ENCODE measurements around the gene MCTP1. TPM values are rescaled to one million over a fixed set of nuclear protein-coding genes. Genes with fewer than 3 reads are reported as not detected.

MCTP1 gene
- total RNA-seq, 2 experiments from 2014 or later = not detected

DNA sequence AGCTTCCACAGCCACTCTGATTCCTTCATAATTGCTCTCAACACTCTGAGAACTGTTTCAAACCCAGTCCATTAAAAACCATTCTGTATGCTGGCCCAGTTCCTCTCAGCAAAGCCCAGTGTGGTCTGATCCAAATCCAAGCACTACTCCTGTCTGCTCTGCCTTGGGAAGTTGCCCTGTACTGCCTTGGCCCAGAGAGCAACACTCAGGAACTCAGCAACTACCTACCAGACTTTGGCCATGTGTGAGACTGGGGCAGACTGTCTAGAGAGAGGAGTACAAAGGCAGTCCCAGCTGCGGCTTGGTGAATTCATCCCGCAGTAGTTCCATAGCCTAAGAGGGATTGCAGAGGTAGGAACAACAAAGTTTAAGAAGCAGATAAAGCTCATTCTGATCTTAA is 214.4 kb downstream of the MCTP1 start:
- Histone ChIP-seq H3K4me2 (ENCODE audit: low read length) (no peak overlapping the region), H3K4me3 (ENCODE audit: low read depth, low read length, poor library complexity, severe bottlenecking) (no peak overlapping the region), H3K4me1 (ENCODE audit: insufficient read depth, low read length, poor library complexity, severe bottlenecking) (no peaks in the 10 kb centered on the region), H4K20me1 (ENCODE audit: insufficient read depth, low read length) (no peaks in the 10 kb centered on the region), H3K79me2 (ENCODE audit: insufficient read depth, low read depth, low read length) (no peaks in the 10 kb centered on the region), H2AFZ (ENCODE audit: low read length) (no peak overlapping the region), H3K36me3 (ENCODE audit: insufficient read depth, low read length) (no peaks in the 10 kb centered on the region), H3K9me3 (ENCODE audit: low read length) (no peaks in the 10 kb centered on the region), H3K9me2 (ENCODE audit: insufficient read depth, low read length) (no peaks in the 10 kb centered on the region), H3K27ac (ENCODE audit: low read depth, low read length, poor library complexity, severe bottlenecking) (no peak overlapping the region)
- no peak for DNase-seq (ENCODE audit: low spot score)
- intact Hi-C loops (cut with micrococcal nuclease; ENCODE audit: unreplicated experiment) = no loop called here
- ChIA-PET CTCF (ENCODE audit: unreplicated experiment) (no interaction called here), POLR2A (interaction anchor here (0.9 kb wide), 1 partner anchor 30 kb away, joined by 9 read pairs; no protein-coding TSS in a partner anchor)
- BruUV-seq (replicated peaks) = no TSS peak
- TF ChIP-seq EZH2phosphoT487 (IDR thresholded peaks at IDR 0.05; ENCODE audit: borderline replicate concordance, low read depth, low read length) = no peak
- TF ChIP-seq, protein P1, sequence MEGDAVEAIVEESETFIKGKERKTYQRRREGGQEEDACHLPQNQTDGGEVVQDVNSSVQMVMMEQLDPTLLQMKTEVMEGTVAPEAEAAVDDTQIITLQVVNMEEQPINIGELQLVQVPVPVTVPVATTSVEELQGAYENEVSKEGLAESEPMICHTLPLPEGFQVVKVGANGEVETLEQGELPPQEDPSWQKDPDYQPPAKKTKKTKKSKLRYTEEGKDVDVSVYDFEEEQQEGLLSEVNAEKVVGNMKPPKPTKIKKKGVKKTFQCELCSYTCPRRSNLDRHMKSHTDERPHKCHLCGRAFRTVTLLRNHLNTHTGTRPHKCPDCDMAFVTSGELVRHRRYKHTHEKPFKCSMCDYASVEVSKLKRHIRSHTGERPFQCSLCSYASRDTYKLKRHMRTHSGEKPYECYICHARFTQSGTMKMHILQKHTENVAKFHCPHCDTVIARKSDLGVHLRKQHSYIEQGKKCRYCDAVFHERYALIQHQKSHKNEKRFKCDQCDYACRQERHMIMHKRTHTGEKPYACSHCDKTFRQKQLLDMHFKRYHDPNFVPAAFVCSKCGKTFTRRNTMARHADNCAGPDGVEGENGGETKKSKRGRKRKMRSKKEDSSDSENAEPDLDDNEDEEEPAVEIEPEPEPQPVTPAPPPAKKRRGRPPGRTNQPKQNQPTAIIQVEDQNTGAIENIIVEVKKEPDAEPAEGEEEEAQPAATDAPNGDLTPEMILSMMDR (conservative IDR thresholded peaks at IDR 0.05; ENCODE audit: low read length) = no peak

DNA sequence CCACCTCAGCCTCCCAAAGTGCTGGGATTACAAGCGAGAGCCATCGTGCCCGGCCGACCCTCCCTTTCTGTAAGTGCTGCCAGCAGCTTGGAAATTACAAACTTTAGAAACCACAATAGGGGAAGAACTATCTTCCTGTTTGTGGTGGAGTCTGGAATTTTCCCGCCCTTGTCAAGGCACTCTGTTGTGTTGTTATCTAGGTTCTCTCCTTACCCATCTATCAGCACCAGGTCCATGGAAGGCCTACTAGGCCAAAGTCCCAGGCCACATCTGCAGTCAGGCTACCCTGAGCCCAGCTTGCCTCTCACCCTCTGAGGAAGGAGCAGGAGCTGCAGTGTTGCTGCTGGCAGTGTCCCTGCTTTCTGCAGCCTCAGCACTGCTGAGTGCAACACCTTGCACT is 214.9 kb downstream of the MCTP1 start:
- H3K9me2 ChIP-seq (ENCODE audit: insufficient read depth, low read length) = no peaks in the 10 kb centered on the region
- TF ChIP-seq EZH2phosphoT487 (IDR thresholded peaks at IDR 0.05; ENCODE audit: borderline replicate concordance, low read depth, low read length) = no peak
- TF ChIP-seq, protein P1 (conservative IDR thresholded peaks at IDR 0.05; ENCODE audit: low read length) = no peak
- no peak overlapping the region for H3K4me3 ChIP-seq (ENCODE audit: low read depth, low read length, poor library complexity, severe bottlenecking)
- H3K4me2 ChIP-seq (ENCODE audit: low read length) = no peak overlapping the region
- no peak overlapping the region for H3K27ac ChIP-seq (ENCODE audit: low read depth, low read length, poor library complexity, severe bottlenecking)
- H4K20me1 ChIP-seq (ENCODE audit: insufficient read depth, low read length) = no peaks in the 10 kb centered on the region
- ChIA-PET POLR2A (no interaction called here), CTCF (ENCODE audit: unreplicated experiment) (no interaction called here)
- H2AFZ ChIP-seq (ENCODE audit: low read length) = no peak overlapping the region
- no peak for DNase-seq (ENCODE audit: low spot score)
- no peaks in the 10 kb centered on the region for H3K4me1 ChIP-seq (ENCODE audit: insufficient read depth, low read length, poor library complexity, severe bottlenecking)
- no peaks in the 10 kb centered on the region for H3K9me3 ChIP-seq (ENCODE audit: low read length)
- no peaks in the 10 kb centered on the region for H3K79me2 ChIP-seq (ENCODE audit: insufficient read depth, low read depth, low read length)
- H3K36me3 ChIP-seq (ENCODE audit: insufficient read depth, low read length) = no peaks in the 10 kb centered on the region
- intact Hi-C loops (cut with micrococcal nuclease; ENCODE audit: unreplicated experiment) = no loop called here
- BruUV-seq (replicated peaks) = no TSS peak

DNA sequence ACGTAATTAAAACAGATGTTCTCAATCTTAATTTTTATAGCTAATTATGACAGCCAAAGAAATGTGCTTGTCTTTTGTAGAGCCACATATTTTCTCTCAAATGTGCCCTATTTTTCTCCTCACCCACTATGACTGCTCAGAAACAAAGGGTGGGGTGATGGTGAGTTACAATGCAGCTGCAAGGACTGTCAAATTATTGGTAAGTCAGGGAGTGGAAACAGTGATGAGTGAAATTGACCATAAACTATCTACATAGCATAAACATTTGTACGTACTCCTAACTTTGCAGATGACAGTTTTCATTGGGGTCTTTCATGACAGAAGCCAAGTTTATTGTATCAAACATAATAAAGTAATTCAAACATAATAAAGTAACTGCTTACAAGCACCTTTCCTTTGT is 215.9 kb downstream of the MCTP1 start:
- Histone ChIP-seq H3K4me2 (ENCODE audit: low read length) (no peak overlapping the region), H3K9me3 (ENCODE audit: low read length) (no peaks in the 10 kb centered on the region), H3K4me1 (ENCODE audit: insufficient read depth, low read length, poor library complexity, severe bottlenecking) (no peaks in the 10 kb centered on the region), H2AFZ (ENCODE audit: low read length) (no peak overlapping the region), H3K9me2 (ENCODE audit: insufficient read depth, low read length) (no peaks in the 10 kb centered on the region), H3K36me3 (ENCODE audit: insufficient read depth, low read length) (no peaks in the 10 kb centered on the region), H3K27ac (ENCODE audit: low read depth, low read length, poor library complexity, severe bottlenecking) (no peak overlapping the region), H3K4me3 (ENCODE audit: low read depth, low read length, poor library complexity, severe bottlenecking) (no peak overlapping the region), H4K20me1 (ENCODE audit: insufficient read depth, low read length) (no peaks in the 10 kb centered on the region), H3K79me2 (ENCODE audit: insufficient read depth, low read depth, low read length) (no peaks in the 10 kb centered on the region)
- ChIA-PET CTCF (ENCODE audit: unreplicated experiment) (no interaction called here), POLR2A (interaction anchor here (0.6 kb wide), 1 partner anchor 27 kb away, joined by 3 read pairs; no protein-coding TSS in a partner anchor)
- DNase-seq (ENCODE audit: low spot score) = no peak
- no TSS peak for BruUV-seq (replicated peaks)
- intact Hi-C loops (cut with micrococcal nuclease; ENCODE audit: unreplicated experiment) = no loop called here
- TF ChIP-seq, protein P1 (conservative IDR thresholded peaks at IDR 0.05; ENCODE audit: low read length) = no peak
- no peak for TF ChIP-seq EZH2phosphoT487 (IDR thresholded peaks at IDR 0.05; ENCODE audit: borderline replicate concordance, low read depth, low read length)
